ENCODE data around the gene RLN3. TPM values are rescaled to one million over a fixed set of nuclear protein-coding genes. Genes with fewer than 3 reads are reported as not detected.

RLN3 gene
- total and polyA plus RNA-seq, 2 experiments from 2014 or later, result not detected

DNA sequence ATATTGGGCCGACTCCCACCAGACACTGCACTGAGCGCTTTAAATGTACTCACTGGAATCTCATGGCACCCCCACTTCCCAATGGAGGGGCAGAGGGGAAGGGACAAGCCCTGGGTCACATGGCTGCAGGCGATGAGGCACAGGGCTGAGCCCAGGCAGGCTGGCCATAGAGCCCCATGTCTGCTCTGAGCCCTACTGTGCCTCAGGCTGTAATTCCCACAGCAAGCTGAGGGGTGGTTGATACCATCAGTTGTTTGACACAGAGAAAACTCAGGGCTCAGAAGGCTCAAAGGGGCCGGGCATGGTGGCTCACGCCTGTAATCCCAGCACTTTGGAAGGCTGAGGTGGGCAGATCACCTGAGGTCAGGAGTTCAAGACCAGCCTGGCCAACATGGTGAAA, 46.9 kb upstream of the RLN3 start:
- no peak overlapping the region for H3K27ac ChIP-seq (ENCODE audit: low read depth)
- H3K4me1 Mint-ChIP-seq, result peaks cover 27% of the 10 kb centered on the region
- no peaks in the 10 kb centered on the region for H3K79me2 ChIP-seq (replicated peaks; ENCODE audit: insufficient read depth)
- ATAC-seq (no peak), DNase-seq (ENCODE audit: low spot score) (no peak)
- peaks cover 33% of the 10 kb centered on the region for H3K4me1 ChIP-seq (ENCODE audit: insufficient read depth)
- H2AFZ ChIP-seq, result no peak overlapping the region
- no peaks in the 10 kb centered on the region for H3K9me3 Mint-ChIP-seq
- no peak overlapping the region for H3K4me3 ChIP-seq
- no peak overlapping the region for H3K4me2 ChIP-seq
- no peak overlapping the region for H3K27ac Mint-ChIP-seq
- H3K27me3 ChIP-seq (ENCODE audit: insufficient read depth), result no peaks in the 10 kb centered on the region
- no peaks in the 10 kb centered on the region for H3K36me3 ChIP-seq (ENCODE audit: insufficient read depth)
- no peaks in the 10 kb centered on the region for H3K36me3 Mint-ChIP-seq (ENCODE audit: low read depth)
- H3K9me2 ChIP-seq (ENCODE audit: insufficient read depth), result no peaks in the 10 kb centered on the region
- peaks cover 7% of the 10 kb centered on the region; the same call in 1 of the 2 replicates for H3F3A ChIP-seq (replicated peaks; ENCODE audit: low read depth)
- H3K27me3 Mint-ChIP-seq (ENCODE audit: insufficient read depth, low read depth, poor library complexity), result peaks cover 18% of the 10 kb centered on the region
- no peak overlapping the region for H3K4me3 Mint-ChIP-seq
- TF ChIP-seq, protein P1, sequence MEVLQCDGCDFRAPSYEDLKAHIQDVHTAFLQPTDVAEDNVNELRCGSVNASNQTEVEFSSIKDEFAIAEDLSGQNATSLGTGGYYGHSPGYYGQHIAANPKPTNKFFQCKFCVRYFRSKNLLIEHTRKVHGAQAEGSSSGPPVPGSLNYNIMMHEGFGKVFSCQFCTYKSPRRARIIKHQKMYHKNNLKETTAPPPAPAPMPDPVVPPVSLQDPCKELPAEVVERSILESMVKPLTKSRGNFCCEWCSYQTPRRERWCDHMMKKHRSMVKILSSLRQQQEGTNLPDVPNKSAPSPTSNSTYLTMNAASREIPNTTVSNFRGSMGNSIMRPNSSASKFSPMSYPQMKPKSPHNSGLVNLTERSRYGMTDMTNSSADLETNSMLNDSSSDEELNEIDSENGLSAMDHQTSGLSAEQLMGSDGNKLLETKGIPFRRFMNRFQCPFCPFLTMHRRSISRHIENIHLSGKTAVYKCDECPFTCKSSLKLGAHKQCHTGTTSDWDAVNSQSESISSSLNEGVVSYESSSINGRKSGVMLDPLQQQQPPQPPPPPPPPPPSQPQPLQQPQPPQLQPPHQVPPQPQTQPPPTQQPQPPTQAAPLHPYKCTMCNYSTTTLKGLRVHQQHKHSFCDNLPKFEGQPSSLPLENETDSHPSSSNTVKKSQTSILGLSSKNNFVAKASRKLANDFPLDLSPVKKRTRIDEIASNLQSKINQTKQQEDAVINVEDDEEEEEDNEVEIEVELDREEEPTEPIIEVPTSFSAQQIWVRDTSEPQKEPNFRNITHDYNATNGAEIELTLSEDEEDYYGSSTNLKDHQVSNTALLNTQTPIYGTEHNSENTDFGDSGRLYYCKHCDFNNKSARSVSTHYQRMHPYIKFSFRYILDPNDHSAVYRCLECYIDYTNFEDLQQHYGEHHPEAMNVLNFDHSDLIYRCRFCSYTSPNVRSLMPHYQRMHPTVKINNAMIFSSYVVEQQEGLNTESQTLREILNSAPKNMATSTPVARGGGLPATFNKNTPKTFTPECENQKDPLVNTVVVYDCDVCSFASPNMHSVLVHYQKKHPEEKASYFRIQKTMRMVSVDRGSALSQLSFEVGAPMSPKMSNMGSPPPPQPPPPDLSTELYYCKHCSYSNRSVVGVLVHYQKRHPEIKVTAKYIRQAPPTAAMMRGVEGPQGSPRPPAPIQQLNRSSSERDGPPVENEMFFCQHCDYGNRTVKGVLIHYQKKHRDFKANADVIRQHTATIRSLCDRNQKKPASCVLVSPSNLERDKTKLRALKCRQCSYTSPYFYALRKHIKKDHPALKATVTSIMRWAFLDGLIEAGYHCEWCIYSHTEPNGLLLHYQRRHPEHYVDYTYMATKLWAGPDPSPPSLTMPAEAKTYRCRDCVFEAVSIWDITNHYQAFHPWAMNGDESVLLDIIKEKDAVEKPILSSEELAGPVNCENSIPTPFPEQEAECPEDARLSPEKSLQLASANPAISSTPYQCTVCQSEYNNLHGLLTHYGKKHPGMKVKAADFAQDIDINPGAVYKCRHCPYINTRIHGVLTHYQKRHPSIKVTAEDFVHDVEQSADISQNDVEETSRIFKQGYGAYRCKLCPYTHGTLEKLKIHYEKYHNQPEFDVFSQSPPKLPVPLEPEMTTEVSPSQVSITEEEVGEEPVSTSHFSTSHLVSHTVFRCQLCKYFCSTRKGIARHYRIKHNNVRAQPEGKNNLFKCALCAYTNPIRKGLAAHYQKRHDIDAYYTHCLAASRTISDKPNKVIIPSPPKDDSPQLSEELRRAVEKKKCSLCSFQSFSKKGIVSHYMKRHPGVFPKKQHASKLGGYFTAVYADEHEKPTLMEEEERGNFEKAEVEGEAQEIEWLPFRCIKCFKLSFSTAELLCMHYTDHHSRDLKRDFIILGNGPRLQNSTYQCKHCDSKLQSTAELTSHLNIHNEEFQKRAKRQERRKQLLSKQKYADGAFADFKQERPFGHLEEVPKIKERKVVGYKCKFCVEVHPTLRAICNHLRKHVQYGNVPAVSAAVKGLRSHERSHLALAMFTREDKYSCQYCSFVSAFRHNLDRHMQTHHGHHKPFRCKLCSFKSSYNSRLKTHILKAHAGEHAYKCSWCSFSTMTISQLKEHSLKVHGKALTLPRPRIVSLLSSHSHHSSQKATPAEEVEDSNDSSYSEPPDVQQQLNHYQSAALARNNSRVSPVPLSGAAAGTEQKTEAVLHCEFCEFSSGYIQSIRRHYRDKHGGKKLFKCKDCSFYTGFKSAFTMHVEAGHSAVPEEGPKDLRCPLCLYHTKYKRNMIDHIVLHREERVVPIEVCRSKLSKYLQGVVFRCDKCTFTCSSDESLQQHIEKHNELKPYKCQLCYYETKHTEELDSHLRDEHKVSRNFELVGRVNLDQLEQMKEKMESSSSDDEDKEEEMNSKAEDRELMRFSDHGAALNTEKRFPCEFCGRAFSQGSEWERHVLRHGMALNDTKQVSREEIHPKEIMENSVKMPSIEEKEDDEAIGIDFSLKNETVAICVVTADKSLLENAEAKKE (CRISPR knock-in tag; IDR thresholded peaks at IDR 0.05), result no peak
- TF ChIP-seq NANOG (IDR thresholded peaks at IDR 0.05; ENCODE audit: borderline replicate concordance) (no peak), JUNB (IDR thresholded peaks at IDR 0.05; ENCODE audit: unreplicated experiment) (no peak), EZH2phosphoT487 (IDR thresholded peaks at IDR 0.05; ENCODE audit: unreplicated experiment) (no peak), ZNF114 (CRISPR knock-in tag; IDR thresholded peaks at IDR 0.05) (no peak), CREB1 (CRISPR knock-in tag; IDR thresholded peaks at IDR 0.05; ENCODE audit: low read depth) (no peak), EZH2 (IDR thresholded peaks at IDR 0.05; ENCODE audit: low read depth, unreplicated experiment) (no peak), STAT1 (IDR thresholded peaks at IDR 0.05; ENCODE audit: unreplicated experiment) (no peak), POLR2AphosphoS5 (IDR thresholded peaks at IDR 0.05; ENCODE audit: low read depth) (no peak), ZNF331 (CRISPR knock-in tag; IDR thresholded peaks at IDR 0.05; ENCODE audit: low read depth) (no peak; the same call in 1 of the 2 replicates)
- TF ChIP-seq, protein P2, sequence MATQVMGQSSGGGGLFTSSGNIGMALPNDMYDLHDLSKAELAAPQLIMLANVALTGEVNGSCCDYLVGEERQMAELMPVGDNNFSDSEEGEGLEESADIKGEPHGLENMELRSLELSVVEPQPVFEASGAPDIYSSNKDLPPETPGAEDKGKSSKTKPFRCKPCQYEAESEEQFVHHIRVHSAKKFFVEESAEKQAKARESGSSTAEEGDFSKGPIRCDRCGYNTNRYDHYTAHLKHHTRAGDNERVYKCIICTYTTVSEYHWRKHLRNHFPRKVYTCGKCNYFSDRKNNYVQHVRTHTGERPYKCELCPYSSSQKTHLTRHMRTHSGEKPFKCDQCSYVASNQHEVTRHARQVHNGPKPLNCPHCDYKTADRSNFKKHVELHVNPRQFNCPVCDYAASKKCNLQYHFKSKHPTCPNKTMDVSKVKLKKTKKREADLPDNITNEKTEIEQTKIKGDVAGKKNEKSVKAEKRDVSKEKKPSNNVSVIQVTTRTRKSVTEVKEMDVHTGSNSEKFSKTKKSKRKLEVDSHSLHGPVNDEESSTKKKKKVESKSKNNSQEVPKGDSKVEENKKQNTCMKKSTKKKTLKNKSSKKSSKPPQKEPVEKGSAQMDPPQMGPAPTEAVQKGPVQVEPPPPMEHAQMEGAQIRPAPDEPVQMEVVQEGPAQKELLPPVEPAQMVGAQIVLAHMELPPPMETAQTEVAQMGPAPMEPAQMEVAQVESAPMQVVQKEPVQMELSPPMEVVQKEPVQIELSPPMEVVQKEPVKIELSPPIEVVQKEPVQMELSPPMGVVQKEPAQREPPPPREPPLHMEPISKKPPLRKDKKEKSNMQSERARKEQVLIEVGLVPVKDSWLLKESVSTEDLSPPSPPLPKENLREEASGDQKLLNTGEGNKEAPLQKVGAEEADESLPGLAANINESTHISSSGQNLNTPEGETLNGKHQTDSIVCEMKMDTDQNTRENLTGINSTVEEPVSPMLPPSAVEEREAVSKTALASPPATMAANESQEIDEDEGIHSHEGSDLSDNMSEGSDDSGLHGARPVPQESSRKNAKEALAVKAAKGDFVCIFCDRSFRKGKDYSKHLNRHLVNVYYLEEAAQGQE (IDR thresholded peaks at IDR 0.05; ENCODE audit: unreplicated experiment), result no peak
- TF ChIP-seq, protein P3, sequence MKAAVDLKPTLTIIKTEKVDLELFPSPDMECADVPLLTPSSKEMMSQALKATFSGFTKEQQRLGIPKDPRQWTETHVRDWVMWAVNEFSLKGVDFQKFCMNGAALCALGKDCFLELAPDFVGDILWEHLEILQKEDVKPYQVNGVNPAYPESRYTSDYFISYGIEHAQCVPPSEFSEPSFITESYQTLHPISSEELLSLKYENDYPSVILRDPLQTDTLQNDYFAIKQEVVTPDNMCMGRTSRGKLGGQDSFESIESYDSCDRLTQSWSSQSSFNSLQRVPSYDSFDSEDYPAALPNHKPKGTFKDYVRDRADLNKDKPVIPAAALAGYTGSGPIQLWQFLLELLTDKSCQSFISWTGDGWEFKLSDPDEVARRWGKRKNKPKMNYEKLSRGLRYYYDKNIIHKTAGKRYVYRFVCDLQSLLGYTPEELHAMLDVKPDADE (IDR thresholded peaks at IDR 0.05), result no peak
- TF ChIP-seq, protein P4, sequence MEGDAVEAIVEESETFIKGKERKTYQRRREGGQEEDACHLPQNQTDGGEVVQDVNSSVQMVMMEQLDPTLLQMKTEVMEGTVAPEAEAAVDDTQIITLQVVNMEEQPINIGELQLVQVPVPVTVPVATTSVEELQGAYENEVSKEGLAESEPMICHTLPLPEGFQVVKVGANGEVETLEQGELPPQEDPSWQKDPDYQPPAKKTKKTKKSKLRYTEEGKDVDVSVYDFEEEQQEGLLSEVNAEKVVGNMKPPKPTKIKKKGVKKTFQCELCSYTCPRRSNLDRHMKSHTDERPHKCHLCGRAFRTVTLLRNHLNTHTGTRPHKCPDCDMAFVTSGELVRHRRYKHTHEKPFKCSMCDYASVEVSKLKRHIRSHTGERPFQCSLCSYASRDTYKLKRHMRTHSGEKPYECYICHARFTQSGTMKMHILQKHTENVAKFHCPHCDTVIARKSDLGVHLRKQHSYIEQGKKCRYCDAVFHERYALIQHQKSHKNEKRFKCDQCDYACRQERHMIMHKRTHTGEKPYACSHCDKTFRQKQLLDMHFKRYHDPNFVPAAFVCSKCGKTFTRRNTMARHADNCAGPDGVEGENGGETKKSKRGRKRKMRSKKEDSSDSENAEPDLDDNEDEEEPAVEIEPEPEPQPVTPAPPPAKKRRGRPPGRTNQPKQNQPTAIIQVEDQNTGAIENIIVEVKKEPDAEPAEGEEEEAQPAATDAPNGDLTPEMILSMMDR (conservative IDR thresholded peaks at IDR 0.05; ENCODE audit: low read depth in 2 of 2), result no peak
- H4K20me1 ChIP-seq (replicated peaks; ENCODE audit: insufficient read depth), result no peaks in the 10 kb centered on the region
